HG02981 (cell line): ENCODE data around the gene OR9Q1.
"Not testable (repeated sequence)": the region's sequence is repeated elsewhere in the genome, so short reads cannot be mapped to it uniquely, and the experiment has no call there.

ENCODE experiments used
- ATAC-seq: cut with Tn5 transposase; IDR thresholded peaks from one replicate; pipeline ENCODE4 v1.9.1; 2021; ENCODE audit warnings: mild to moderate bottlenecking, moderate library complexity; ENCODE audit not compliant: unreplicated experiment

The OR9Q1 gene

GRCh38 chr11:58127350-58127749 lies 103.7 kb downstream of the OR9Q1 start:
- ATAC-seq: no peak

GRCh38 chr11:58133309-58134076 lies 109.8 kb downstream of the OR9Q1 start:
- ATAC-seq: no peak

- ATAC-seq: no peak
Observed at GRCh38 chr11:58134151-58134550, 110.5 kb downstream of the OR9Q1 start.

GRCh38 chr11:58135171-58135570 lies 111.5 kb downstream of the OR9Q1 start:
- no peak for ATAC-seq

GRCh38 chr11:58142761-58143160 lies 119.1 kb downstream of the OR9Q1 start:
- no peak for ATAC-seq

- ATAC-seq: no peak
Observed at GRCh38 chr11:58152781-58153180, 129.1 kb downstream of the OR9Q1 start.

- no peak for ATAC-seq
Observed at GRCh38 chr11:58164389-58164788, 140.7 kb downstream of the OR9Q1 start.

- ATAC-seq: no peak
Observed at GRCh38 chr11:58164990-58165389, 141.3 kb downstream of the OR9Q1 start.

- no peak for ATAC-seq
Observed at GRCh38 chr11:58165504-58166106, 141.9 kb downstream of the OR9Q1 start.

GRCh38 chr11:58177409-58178054 lies 153.9 kb downstream of the OR9Q1 start:
- ATAC-seq: no peak

GRCh38 chr11:58178444-58178843 lies 154.8 kb downstream of the OR9Q1 start:
- no peak for ATAC-seq

- ATAC-seq: no peak
Observed at GRCh38 chr11:58179648-58180047, 156.0 kb downstream of the OR9Q1 start.

- ATAC-seq: no peak
Observed at GRCh38 chr11:58186938-58187337, 163.3 kb downstream of the OR9Q1 start.

- ATAC-seq: no peak
Observed at GRCh38 chr11:58188770-58189169, 165.1 kb downstream of the OR9Q1 start, which contains the start of gene OR9Q2. OR9Q2 (plus strand) TSS chr11:58189070; CDS start chr11:58190491, 1,421 bp downstream.

- no peak for ATAC-seq
Observed at GRCh38 chr11:58192229-58192628, 168.5 kb downstream of the OR9Q1 start.

- no peak for ATAC-seq
Observed at GRCh38 chr11:58193391-58193790, 169.7 kb downstream of the OR9Q1 start.

- no peak for ATAC-seq
Observed at GRCh38 chr11:58195939-58196338, 172.3 kb downstream of the OR9Q1 start.

- ATAC-seq: no peak
Observed at GRCh38 chr11:58199271-58199670, 175.6 kb downstream of the OR9Q1 start.

- no peak for ATAC-seq
Observed at GRCh38 chr11:58204042-58204441, 180.4 kb downstream of the OR9Q1 start, which contains the start of gene OR1S2. OR1S2 (minus strand) TSS chr11:58204142; CDS start chr11:58204142, 0 bp downstream.

- ATAC-seq: not testable (repeated sequence)
Observed at GRCh38 chr11:58212420-58212819, 188.7 kb downstream of the OR9Q1 start, which contains the start of gene OR1S1. OR1S1 (plus strand) TSS chr11:58212720.

GRCh38 chr11:58216476-58216875 lies 192.8 kb downstream of the OR9Q1 start:
- ATAC-seq: no peak

GRCh38 chr11:58222721-58223120 lies 199.0 kb downstream of the OR9Q1 start:
- no peak for ATAC-seq
